ENCODE results near the gene HSDL2. TPM values are rescaled to one million over a fixed set of nuclear protein-coding genes. Genes with fewer than 3 reads are reported as not detected.

Gene HSDL2
- 100 to 1,000 TPM in 2 of 4 donors, 10 to 100 TPM in 2; 72.9 to 112 (median 101) TPM for total RNA-seq

DNA sequence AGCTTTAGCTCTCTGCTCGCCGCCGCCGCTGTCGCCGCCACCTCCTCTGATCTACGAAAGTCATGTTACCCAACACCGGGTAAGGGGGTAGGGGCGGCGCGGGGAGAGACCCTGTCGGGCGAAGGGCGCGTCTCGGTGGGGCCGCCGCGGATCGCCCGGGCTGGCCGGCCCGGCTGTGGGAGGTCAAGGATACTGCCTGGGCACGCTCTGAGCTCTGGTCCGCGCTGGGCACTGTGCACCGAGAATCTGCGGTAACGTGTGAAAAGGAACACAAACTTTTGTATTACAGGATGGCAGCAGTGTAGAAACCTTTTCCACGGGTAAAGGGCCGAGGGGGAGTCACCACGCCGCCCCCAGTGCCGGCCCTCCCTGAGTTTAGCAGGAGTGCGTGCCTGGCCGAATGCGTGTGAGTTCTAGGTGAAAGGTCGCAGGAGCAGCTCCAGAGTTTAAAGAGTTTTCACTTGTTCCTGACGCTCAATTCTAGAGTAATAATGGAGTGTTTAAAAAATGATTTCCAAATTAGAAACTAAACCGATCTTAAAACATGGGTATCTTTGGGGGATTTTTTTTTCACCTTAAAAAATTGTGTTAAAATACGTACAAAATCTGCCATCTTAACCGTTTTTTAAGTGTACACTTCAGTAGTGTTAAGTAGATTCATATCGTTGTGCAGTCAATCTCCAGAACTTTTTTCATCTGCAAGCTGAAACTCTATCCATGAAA is at the start of gene HSDL2:
Gene HSDL2, plus strand, starts transcription at position 7 of the 723 bp plus-strand sequence. Its CDS starts 56 bp downstream, at position 63.
- TF ChIP-seq, protein P1, sequence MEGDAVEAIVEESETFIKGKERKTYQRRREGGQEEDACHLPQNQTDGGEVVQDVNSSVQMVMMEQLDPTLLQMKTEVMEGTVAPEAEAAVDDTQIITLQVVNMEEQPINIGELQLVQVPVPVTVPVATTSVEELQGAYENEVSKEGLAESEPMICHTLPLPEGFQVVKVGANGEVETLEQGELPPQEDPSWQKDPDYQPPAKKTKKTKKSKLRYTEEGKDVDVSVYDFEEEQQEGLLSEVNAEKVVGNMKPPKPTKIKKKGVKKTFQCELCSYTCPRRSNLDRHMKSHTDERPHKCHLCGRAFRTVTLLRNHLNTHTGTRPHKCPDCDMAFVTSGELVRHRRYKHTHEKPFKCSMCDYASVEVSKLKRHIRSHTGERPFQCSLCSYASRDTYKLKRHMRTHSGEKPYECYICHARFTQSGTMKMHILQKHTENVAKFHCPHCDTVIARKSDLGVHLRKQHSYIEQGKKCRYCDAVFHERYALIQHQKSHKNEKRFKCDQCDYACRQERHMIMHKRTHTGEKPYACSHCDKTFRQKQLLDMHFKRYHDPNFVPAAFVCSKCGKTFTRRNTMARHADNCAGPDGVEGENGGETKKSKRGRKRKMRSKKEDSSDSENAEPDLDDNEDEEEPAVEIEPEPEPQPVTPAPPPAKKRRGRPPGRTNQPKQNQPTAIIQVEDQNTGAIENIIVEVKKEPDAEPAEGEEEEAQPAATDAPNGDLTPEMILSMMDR (IDR thresholded peaks at IDR 0.05; ENCODE audit: low read depth), result no peak

DNA sequence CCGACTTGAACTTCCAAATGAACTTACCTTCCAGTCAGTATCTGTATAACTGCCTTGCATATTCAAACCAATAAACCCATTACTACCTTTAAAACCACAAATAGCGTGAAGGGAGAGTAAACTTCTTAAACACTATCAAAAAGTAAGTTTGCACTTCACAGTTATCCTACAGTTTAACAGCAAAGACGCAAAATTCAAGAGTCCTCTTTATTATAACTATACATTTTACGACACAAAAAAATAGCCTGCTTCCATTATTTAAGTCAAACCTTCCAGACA is 48.3 kb upstream of the HSDL2 start:
- TF ChIP-seq, protein P1 (IDR thresholded peaks at IDR 0.05; ENCODE audit: low read depth), result no peak

DNA sequence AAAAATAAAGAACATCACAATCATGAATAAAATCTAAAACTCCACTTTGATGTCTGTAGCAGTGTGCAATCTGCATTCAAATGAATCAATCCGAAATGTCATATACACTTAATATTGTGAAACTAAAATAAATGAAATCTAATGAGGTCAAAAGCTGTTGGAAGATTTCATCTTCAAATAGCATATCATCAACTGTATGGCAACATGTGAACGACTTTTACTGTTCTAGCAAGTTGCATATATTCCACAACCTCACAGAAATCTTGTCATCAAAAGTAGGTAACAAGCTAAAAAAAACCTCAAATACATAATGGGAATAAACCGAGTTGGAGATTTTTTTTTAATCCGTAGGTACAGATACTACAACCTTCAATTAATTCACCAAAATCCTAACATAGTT is 47.7 kb upstream of the HSDL2 start:
- TF ChIP-seq, protein P1 (IDR thresholded peaks at IDR 0.05; ENCODE audit: low read depth), result no peak

DNA sequence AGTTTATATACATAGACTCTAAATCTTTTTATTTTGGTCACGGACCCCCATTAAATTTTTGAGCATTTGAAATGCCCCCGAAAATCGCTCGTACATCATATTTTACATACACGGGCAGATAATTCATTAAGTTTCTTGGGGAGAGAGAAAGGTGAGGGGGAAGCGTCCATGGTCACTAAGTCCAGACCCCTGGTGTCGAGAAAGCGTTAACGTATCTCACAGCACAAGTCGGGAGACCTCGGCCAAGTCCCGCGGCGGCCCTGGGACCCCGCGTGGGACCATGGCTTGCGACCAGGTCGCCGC is 47.3 kb upstream of the HSDL2 start:
- TF ChIP-seq, protein P1 (IDR thresholded peaks at IDR 0.05; ENCODE audit: low read depth), result no peak

DNA sequence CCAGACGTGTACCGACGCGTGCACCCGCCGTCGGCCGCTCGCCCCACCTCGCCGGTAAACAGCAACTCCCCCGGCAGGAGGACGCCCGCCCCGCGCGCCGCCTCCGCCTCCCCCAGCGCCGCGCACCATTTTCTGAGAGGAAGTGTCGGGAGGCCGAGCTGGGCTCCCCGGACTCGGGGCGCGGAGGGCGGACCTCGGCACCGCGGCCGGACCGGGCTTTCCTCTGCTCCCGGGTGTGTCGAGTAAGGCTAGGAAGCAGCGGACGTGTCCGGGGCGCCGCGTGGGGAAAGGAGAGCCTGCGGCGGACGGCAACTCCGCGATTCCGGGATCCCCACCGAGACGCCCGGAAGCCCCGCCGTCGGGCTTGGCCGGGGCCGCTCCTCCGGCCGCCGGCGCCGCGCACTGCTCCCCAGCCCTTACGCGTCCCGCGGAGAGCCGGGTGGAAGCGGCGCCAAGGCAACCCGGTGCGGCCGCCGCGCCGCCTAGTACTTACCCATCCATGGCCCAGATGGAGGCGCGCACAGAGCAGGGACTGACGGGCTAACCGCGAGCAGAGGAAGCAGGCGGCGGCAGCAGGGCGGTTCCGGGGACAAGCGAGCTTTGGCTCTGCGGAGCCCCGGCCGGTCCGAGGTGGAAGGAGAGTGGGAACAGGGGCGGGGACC is 46.8 kb upstream of the HSDL2 start, which contains the start of gene PTBP3:
Gene PTBP3, minus strand, starts transcription at position 643 of the 662 bp plus-strand sequence. CDS start 35,754 bp downstream, outside the sequence.
- TF ChIP-seq, protein P1 (IDR thresholded peaks at IDR 0.05; ENCODE audit: low read depth), result no peak

DNA sequence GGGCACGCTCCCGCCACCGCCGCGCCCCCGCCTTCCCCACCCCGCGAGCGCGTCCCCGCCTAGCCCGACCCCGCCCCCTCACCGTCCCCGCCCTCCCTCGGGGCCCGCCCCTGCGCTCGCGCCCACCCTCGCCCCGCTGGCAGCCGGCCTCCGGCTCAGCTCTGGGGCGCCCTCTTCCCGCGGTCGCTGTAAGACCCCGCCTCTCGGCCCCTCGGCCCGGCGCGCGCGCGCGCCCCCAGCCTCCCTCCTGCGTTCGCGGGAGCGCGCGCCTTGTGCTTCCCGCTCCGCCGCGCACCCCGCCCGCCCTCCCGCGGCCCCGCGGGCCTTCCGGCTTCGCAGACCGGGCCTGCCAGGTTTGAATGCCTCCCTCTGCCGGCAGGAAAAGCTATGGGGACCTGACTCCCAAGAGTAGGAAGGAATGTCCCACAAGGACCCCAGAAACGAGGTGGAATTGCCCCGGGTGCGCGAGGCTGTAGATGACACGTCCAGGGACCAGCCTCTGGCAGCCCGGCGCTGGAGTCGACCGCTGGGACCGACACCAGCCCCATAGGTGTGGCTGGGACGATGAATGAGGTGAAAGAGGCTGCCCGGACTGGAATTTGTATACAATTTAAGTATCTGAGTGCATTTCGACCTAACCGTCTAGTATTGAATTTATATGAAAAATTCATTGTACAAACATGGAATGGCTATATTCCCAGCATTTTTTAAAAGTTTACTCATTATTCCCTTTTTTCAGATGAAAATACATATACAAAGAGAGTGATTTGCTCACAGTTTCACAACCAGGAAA is 46.1 kb upstream of the HSDL2 start:
- TF ChIP-seq, protein P1 (IDR thresholded peaks at IDR 0.05; ENCODE audit: low read depth), result no peak

DNA sequence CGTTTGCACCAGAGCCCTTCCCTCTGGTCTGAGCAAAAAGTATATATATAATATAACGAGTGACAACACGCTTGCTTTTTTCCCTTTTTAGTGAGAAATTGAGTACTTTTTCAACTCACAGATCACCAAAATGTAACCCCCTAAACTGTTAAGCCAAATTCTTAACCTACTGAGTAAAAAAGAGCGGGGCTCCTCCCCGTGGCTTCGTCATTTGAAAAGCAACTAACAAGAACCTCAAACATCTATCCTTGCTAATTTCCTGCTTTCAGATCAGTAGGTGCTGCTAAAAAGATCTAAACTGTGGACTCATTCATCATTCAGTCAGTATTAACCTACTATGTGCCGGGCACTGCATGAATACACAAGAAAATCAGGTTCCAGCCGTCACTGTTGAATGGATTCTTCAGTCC is 45.5 kb upstream of the HSDL2 start:
- TF ChIP-seq, protein P1 (IDR thresholded peaks at IDR 0.05; ENCODE audit: low read depth), result no peak

Measured in subcutaneous adipose tissue (tissue), 4 donors.